Measurements from ENCODE around the gene MBTPS2. TPM values are rescaled to one million over a fixed set of nuclear protein-coding genes. Genes with fewer than 3 reads are reported as not detected.

The MBTPS2 gene
- total RNA-seq, 1 experiment from 2014 or later, result 23.2 TPM

DNA sequence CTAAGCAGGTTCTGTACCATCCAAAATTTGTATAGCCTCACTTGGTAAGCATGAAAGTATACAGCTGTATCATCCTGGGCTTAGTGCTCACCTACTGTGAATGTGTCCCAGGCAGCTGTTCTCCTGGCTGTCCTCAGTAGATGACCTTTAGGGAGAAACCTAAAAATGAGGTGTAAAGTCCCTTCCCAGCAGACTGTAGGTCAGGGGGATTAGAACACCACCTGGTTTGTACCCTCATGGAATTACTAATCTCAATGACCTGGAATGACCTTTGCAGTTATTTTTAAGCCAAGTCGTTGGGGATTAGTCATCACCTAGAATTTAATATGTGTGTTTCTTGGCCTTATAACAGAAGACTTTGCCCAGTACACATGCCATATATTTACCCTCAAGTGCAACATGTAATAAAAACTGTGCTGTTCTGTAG lies 39.1 kb upstream of the MBTPS2 start:
- H3K4me1 ChIP-seq (ENCODE audit: insufficient read depth, low read length, poor library complexity, severe bottlenecking), result no peaks in the 10 kb centered on the region
- POLR2A ChIA-PET (ENCODE audit: low non-redundant PET), result no interaction called here
- H3K27me3 ChIP-seq (replicated peaks; ENCODE audit: insufficient read depth, low read depth, low read length, poor library complexity), result no peaks in the 10 kb centered on the region
- TF ChIP-seq EZH2 (IDR thresholded peaks at IDR 0.05; ENCODE audit: borderline replicate concordance, low read depth, low read length, poor library complexity, severe bottlenecking), result no peak
- TF ChIP-seq, protein P1, sequence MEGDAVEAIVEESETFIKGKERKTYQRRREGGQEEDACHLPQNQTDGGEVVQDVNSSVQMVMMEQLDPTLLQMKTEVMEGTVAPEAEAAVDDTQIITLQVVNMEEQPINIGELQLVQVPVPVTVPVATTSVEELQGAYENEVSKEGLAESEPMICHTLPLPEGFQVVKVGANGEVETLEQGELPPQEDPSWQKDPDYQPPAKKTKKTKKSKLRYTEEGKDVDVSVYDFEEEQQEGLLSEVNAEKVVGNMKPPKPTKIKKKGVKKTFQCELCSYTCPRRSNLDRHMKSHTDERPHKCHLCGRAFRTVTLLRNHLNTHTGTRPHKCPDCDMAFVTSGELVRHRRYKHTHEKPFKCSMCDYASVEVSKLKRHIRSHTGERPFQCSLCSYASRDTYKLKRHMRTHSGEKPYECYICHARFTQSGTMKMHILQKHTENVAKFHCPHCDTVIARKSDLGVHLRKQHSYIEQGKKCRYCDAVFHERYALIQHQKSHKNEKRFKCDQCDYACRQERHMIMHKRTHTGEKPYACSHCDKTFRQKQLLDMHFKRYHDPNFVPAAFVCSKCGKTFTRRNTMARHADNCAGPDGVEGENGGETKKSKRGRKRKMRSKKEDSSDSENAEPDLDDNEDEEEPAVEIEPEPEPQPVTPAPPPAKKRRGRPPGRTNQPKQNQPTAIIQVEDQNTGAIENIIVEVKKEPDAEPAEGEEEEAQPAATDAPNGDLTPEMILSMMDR (conservative IDR thresholded peaks at IDR 0.05; ENCODE audit: low read depth, low read length), result no peak
- CTCF ChIA-PET, result no interaction called here
- no peak overlapping the region for H3K27ac ChIP-seq (ENCODE audit: low read depth, low read length, poor library complexity, severe bottlenecking)
- H3K36me3 ChIP-seq (ENCODE audit: insufficient read depth, low read length, poor library complexity, severe bottlenecking), result no peaks in the 10 kb centered on the region
- intact Hi-C loops (cut with micrococcal nuclease; ENCODE audit: unreplicated experiment), result no loop called here
- BruUV-seq (replicated peaks), result no TSS peak
- no peak overlapping the region for H3K4me3 ChIP-seq (ENCODE audit: low read depth, low read length, poor library complexity, severe bottlenecking)
- H3K9me3 ChIP-seq (ENCODE audit: low read depth, low read length, poor library complexity, severe bottlenecking), result no peaks in the 10 kb centered on the region
- DNase-seq (ENCODE audit: low spot score), result no peak

DNA sequence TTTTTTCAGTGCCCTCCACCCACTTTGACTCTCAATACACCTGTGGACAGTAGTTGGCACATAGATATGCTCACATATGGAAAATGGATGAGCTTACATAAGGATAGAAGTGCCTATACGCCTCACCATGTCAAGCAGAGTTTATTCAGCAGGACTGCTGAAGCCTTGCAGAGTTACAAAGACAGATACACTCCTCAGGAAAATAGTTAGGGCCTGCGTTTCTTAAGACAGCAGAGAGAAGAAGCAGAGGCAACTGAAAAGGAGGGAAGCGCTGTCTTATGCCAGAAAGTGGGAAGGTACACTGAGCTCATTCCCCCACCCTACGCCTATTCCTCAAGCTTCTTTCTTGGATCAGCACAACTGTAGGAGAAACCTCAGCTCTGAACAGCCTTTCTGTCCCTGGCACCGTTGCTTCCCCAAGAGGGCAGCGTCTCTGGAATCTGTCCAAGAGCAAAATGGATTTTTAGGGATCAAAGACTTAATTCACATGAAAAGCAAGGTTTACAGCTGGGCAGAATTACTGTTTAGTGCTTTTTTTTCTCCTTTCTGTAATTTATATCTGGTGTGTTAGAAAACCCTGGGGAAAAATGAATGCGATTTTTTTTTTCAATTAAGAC lies 37.3 kb upstream of the MBTPS2 start:
- intact Hi-C loops (cut with micrococcal nuclease; ENCODE audit: unreplicated experiment), result no loop called here
- H3K4me1 ChIP-seq (ENCODE audit: insufficient read depth, low read length, poor library complexity, severe bottlenecking), result no peaks in the 10 kb centered on the region
- POLR2A ChIA-PET (ENCODE audit: low non-redundant PET), result no interaction called here
- H3K36me3 ChIP-seq (ENCODE audit: insufficient read depth, low read length, poor library complexity, severe bottlenecking), result no peaks in the 10 kb centered on the region
- no peak for TF ChIP-seq EZH2 (IDR thresholded peaks at IDR 0.05; ENCODE audit: borderline replicate concordance, low read depth, low read length, poor library complexity, severe bottlenecking)
- TF ChIP-seq, protein P1 (conservative IDR thresholded peaks at IDR 0.05; ENCODE audit: low read depth, low read length), result no peak
- no peak overlapping the region for H3K27ac ChIP-seq (ENCODE audit: low read depth, low read length, poor library complexity, severe bottlenecking)
- no peaks in the 10 kb centered on the region for H3K9me3 ChIP-seq (ENCODE audit: low read depth, low read length, poor library complexity, severe bottlenecking)
- H3K27me3 ChIP-seq (replicated peaks; ENCODE audit: insufficient read depth, low read depth, low read length, poor library complexity), result no peaks in the 10 kb centered on the region
- CTCF ChIA-PET, result no interaction called here
- BruUV-seq (replicated peaks), result no TSS peak
- no peak overlapping the region for H3K4me3 ChIP-seq (ENCODE audit: low read depth, low read length, poor library complexity, severe bottlenecking)
- peak; percentile 1 for DNase-seq (ENCODE audit: low spot score)

DNA sequence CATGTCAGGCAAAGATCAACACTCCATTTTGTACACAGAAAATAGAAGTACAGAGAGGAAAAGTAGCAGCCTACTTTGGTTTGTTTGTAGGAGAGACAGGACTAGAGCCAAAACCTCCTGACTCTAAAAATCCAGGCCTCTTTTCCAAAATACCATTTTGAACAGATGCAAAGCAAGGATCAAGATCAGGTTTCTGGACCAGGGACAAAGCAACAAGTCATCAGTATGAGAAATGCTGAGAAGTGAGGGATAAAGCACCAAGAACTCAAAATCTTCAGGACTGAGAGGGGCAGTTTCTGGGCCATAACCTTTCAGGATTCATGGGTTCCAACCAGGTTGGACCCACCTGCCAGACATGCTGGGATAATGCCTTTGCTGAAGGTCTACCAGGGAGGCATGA lies 36.6 kb upstream of the MBTPS2 start:
- Histone ChIP-seq H3K4me1 (ENCODE audit: insufficient read depth, low read length, poor library complexity, severe bottlenecking) (no peaks in the 10 kb centered on the region), H3K4me3 (ENCODE audit: low read depth, low read length, poor library complexity, severe bottlenecking) (no peak overlapping the region), H3K36me3 (ENCODE audit: insufficient read depth, low read length, poor library complexity, severe bottlenecking) (no peaks in the 10 kb centered on the region), H3K27ac (ENCODE audit: low read depth, low read length, poor library complexity, severe bottlenecking) (no peak overlapping the region), H3K9me3 (ENCODE audit: low read depth, low read length, poor library complexity, severe bottlenecking) (no peaks in the 10 kb centered on the region), H3K27me3 (replicated peaks; ENCODE audit: insufficient read depth, low read depth, low read length, poor library complexity) (no peaks in the 10 kb centered on the region)
- no peak for TF ChIP-seq EZH2 (IDR thresholded peaks at IDR 0.05; ENCODE audit: borderline replicate concordance, low read depth, low read length, poor library complexity, severe bottlenecking)
- TF ChIP-seq, protein P1 (conservative IDR thresholded peaks at IDR 0.05; ENCODE audit: low read depth, low read length), result no peak
- CTCF ChIA-PET, result interaction anchor here (0.6 kb wide), 1 partner anchor 170 kb away, joined by 4 read pairs; no protein-coding TSS in a partner anchor
- POLR2A ChIA-PET (ENCODE audit: low non-redundant PET), result no interaction called here
- no TSS peak for BruUV-seq (replicated peaks)
- DNase-seq (ENCODE audit: low spot score), result no peak
- intact Hi-C loops (cut with micrococcal nuclease; ENCODE audit: unreplicated experiment), result no loop called here
